22Rv1 (cell line): ENCODE data around the gene ZFP64.
A peak's percentile ranks its signal among the peaks of the same experiment; 100 is the strongest.

Experiments
- H3K27ac ChIP-seq: fragments of 450-650 bp; 2 replicates; pipeline ENCODE4 v1.5.1; 2017
- ZFX ChIP-seq: fragments of 450-650 bp; IDR thresholded peaks from 2 replicates; pipeline ENCODE4 v1.6.1; 2017; ENCODE audit warnings: antibody characterized with exemption, borderline replicate concordance
- TF ChIP-seq, protein P1 (sequence below): fragments of 450-650 bp; IDR thresholded peaks from 2 replicates; pipeline ENCODE4 v1.5.1; 2017; ENCODE audit warnings: mild to moderate bottlenecking

Gene ZFP64

DNA sequence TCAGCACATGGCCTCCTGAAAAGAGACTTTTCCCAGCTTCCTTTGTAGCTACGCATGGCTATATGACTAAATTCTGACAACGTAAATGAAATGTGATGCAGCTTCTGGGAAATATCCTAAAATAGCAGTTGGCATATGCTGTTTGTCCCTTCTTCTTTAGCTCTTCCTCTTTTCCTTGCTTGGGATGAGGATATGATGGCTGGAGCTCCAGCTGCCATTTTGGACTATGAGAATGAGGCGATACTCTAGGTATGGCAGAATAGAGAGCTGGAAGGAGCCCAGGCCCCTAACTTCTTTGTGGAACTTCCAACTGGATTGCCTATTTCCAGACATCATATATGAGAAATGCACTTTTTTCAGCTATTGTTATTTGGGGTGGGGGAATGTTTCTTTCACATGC, 5.3 kb upstream of the ZFP64 start:
- TF ChIP-seq, protein P1, sequence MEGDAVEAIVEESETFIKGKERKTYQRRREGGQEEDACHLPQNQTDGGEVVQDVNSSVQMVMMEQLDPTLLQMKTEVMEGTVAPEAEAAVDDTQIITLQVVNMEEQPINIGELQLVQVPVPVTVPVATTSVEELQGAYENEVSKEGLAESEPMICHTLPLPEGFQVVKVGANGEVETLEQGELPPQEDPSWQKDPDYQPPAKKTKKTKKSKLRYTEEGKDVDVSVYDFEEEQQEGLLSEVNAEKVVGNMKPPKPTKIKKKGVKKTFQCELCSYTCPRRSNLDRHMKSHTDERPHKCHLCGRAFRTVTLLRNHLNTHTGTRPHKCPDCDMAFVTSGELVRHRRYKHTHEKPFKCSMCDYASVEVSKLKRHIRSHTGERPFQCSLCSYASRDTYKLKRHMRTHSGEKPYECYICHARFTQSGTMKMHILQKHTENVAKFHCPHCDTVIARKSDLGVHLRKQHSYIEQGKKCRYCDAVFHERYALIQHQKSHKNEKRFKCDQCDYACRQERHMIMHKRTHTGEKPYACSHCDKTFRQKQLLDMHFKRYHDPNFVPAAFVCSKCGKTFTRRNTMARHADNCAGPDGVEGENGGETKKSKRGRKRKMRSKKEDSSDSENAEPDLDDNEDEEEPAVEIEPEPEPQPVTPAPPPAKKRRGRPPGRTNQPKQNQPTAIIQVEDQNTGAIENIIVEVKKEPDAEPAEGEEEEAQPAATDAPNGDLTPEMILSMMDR: no peak
- TF ChIP-seq ZFX: no peak
- H3K27ac ChIP-seq: no peak overlapping the region

- TF ChIP-seq, protein P1: no peak
- no peak for TF ChIP-seq ZFX
- H3K27ac ChIP-seq: peak overlapping the region; percentile 58
These were observed 2.4 kb upstream of the ZFP64 start for GRCh38 chr20:52193886-52194545.

- no peak overlapping the region for H3K27ac ChIP-seq
- TF ChIP-seq, protein P1: no peak
- no peak for TF ChIP-seq ZFX
These were observed 1.6 kb upstream of the ZFP64 start for GRCh38 chr20:52193133-52193532.

DNA sequence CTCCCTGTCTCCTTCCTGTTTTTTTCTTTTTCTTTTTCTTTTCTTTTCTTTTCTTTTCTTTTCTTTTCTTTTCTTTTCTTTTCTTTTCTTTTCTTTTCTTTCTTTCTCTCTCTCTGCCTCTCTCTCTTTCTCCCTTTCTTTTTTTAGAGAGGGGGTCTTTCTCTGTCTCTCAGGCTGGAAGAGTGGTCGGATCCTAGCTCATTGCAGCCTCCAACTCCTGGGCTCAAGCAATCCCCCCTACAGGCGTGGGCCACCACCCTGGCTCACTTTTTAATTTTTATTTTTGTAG, 1.1 kb upstream of the ZFP64 start:
- H3K27ac ChIP-seq: peak overlapping the region; percentile 67; the same call in 1 of the 2 replicates

- TF ChIP-seq, protein P1: peak; percentile 69
- no peak for TF ChIP-seq ZFX
- H3K27ac ChIP-seq: peak overlapping the region; percentile 67
These were observed 538 bp upstream of the ZFP64 start for GRCh38 chr20:52191916-52192718.

- TF ChIP-seq, protein P1: no peak
- TF ChIP-seq ZFX: no peak
- H3K27ac ChIP-seq: peak overlapping the region; percentile 67
These were observed 995 bp downstream of the ZFP64 start for GRCh38 chr20:52190437-52191131.

DNA sequence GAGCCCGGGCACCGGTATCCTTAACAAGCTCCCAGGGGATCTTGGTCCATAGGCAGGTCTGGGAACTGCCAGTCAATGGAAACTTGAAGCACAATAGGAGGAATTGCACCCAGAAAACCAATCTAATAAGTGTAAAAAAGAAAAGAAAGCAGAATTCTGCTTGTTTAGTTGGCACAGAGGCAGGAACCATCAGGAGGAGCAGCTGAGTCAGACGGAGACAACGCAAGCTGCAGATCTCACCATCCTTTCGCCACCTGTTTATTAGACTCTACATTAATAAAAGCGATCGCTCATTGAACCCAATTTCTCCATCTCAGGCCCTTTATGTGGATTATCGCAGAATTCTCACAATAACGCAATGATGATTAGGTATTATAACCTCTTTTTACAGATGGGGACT, 9.8 kb downstream of the ZFP64 start:
- TF ChIP-seq, protein P1: no peak
- TF ChIP-seq ZFX: no peak
- H3K27ac ChIP-seq: no peak overlapping the region
